Measurements from ENCODE around the gene ARHGAP27.

Gene ARHGAP27

GRCh38 chr17:45391918-45392317 is 40.8 kb downstream of the ARHGAP27 start:
- TF ChIP-seq, protein P1, sequence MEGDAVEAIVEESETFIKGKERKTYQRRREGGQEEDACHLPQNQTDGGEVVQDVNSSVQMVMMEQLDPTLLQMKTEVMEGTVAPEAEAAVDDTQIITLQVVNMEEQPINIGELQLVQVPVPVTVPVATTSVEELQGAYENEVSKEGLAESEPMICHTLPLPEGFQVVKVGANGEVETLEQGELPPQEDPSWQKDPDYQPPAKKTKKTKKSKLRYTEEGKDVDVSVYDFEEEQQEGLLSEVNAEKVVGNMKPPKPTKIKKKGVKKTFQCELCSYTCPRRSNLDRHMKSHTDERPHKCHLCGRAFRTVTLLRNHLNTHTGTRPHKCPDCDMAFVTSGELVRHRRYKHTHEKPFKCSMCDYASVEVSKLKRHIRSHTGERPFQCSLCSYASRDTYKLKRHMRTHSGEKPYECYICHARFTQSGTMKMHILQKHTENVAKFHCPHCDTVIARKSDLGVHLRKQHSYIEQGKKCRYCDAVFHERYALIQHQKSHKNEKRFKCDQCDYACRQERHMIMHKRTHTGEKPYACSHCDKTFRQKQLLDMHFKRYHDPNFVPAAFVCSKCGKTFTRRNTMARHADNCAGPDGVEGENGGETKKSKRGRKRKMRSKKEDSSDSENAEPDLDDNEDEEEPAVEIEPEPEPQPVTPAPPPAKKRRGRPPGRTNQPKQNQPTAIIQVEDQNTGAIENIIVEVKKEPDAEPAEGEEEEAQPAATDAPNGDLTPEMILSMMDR (IDR thresholded peaks at IDR 0.05; ENCODE audit: low read depth, low read length): no peak
- no peak overlapping the region for H3K4me3 ChIP-seq (ENCODE audit: low read depth, low read length)
- no peak for DNase-seq (ENCODE audit: low read depth, low spot score)
- in situ Hi-C loops (cut with HindIII; ENCODE audit: low sequenced_read_pairs): no loop called here

DNA sequence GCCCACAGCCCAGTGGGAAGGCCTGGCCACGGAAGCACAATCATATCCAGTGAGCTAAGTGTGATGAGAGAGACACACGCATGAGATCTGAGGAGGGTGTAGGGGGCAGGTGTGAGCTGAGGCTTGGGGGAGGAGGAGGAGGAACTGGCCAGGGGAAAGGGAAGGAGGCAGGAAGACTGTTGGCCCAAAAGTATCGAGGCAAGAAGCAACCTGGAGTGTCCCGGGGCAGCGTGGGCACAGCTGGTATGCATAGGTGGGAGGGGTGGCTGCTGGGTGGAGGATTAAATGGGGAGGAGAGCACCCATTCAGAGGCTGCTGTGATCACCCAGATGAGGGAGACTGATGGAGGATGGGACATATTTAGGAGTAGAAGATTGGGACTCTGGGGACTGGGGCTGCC is 41.4 kb downstream of the ARHGAP27 start:
- DNase-seq (ENCODE audit: low read depth, low spot score): no peak
- TF ChIP-seq, protein P1 (IDR thresholded peaks at IDR 0.05; ENCODE audit: low read depth, low read length): no peak
- no peak overlapping the region for H3K4me3 ChIP-seq (ENCODE audit: low read depth, low read length)
- in situ Hi-C loops (cut with HindIII; ENCODE audit: low sequenced_read_pairs): no loop called here

- no peak for DNase-seq (ENCODE audit: low read depth, low spot score)
- H3K4me3 ChIP-seq (ENCODE audit: low read depth, low read length): no peak overlapping the region
- in situ Hi-C loops (cut with HindIII; ENCODE audit: low sequenced_read_pairs): no loop called here
- TF ChIP-seq, protein P1 (IDR thresholded peaks at IDR 0.05; ENCODE audit: low read depth, low read length): no peak
These were observed 43.3 kb downstream of the ARHGAP27 start for GRCh38 chr17:45389354-45389753.

GRCh38 chr17:45388604-45389325 is 43.9 kb downstream of the ARHGAP27 start:
- TF ChIP-seq, protein P1 (IDR thresholded peaks at IDR 0.05; ENCODE audit: low read depth, low read length): no peak
- no peak for DNase-seq (ENCODE audit: low read depth, low spot score)
- in situ Hi-C loops (cut with HindIII; ENCODE audit: low sequenced_read_pairs): no loop called here
- no peak overlapping the region for H3K4me3 ChIP-seq (ENCODE audit: low read depth, low read length)

- TF ChIP-seq, protein P1 (IDR thresholded peaks at IDR 0.05; ENCODE audit: low read depth, low read length): no peak
- no peak overlapping the region for H3K4me3 ChIP-seq (ENCODE audit: low read depth, low read length)
- in situ Hi-C loops (cut with HindIII; ENCODE audit: low sequenced_read_pairs): no loop called here
- no peak for DNase-seq (ENCODE audit: low read depth, low spot score)
These were observed 44.9 kb downstream of the ARHGAP27 start for GRCh38 chr17:45387739-45388138.

DNA sequence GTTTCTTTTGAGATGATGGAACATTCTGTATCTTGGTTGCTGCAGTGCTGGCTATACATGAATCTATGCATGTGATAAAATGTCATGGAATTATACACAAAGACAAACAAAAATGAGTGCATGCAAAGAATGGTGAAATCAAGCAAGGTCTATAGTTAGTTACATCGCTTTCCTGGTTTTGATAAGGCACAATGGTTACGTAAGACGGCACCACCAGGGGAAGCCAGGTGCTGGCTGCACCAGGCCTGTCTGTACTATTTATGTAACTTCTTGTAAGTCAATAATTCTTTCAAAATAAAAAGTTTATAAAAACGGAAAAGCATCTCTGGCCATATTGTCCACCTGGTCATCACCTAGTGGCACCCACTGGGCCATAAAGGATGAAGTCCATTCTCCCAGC is 46.5 kb downstream of the ARHGAP27 start:
- TF ChIP-seq, protein P1 (IDR thresholded peaks at IDR 0.05; ENCODE audit: low read depth, low read length): no peak
- no peak for DNase-seq (ENCODE audit: low read depth, low spot score)
- in situ Hi-C loops (cut with HindIII; ENCODE audit: low sequenced_read_pairs): no loop called here
- H3K4me3 ChIP-seq (ENCODE audit: low read depth, low read length): no peak overlapping the region

All from astrocyte of the spinal cord (primary cell).